Hepatocyte (in vitro differentiated cells): ENCODE data around the gene SEBOX.

Experiments
- CTCF ChIP-seq: fragments of 200-600 bp; sonication (generic); IDR thresholded peaks from 2 replicates; pipeline ENCODE4 v1.5.1; 2016; ENCODE audit warnings: antibody characterized with exemption, mild to moderate bottlenecking; ENCODE audit not compliant: poor library complexity
- EZH2 ChIP-seq: fragments of 200-600 bp; sonication (generic); IDR thresholded peaks from 2 replicates; pipeline ENCODE4 v1.6.1; 2016; ENCODE audit warnings: antibody characterized with exemption, mild to moderate bottlenecking, borderline replicate concordance

DNA sequence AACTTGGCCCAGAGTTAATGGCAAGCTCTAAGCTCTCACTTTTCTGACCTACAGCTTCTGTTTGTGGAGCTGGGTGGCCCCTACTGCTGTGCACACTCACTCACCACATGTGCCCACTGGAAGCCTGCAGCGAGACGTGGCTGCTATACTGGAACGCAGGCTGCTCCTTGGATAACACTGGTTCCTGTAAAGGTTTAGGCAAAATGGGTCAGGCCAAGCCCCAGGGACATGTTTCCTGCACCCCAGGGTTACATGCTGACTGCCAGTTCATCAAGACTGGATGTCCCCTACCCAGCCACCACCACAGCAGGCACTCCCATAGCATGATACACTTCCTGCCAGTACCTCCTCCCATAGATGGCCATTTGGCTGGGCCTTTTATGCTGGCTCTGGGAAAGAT lies 16.0 kb downstream of the SEBOX start:
- TF ChIP-seq CTCF (no peak), EZH2 (no peak)
